Measurements from ENCODE around the gene PCNX1. TPM values are rescaled to one million over a fixed set of nuclear protein-coding genes. Genes with fewer than 3 reads are reported as not detected.
A peak's percentile ranks its signal among the peaks of the same experiment; 100 is the strongest.

PCNX1 gene
- total and polyA plus RNA-seq, 5 donors from 2014 or later, result 16.4 to 202 (median 21.1) TPM

GRCh38 chr14:71108398-71109119 lies 201.3 kb downstream of the PCNX1 start:
- H3K27me3 ChIP-seq (ENCODE audit: control insufficient read depth, insufficient read depth, low read length), result no peaks in the 10 kb centered on the region
- Mint-ChIP-seq H3K4me3 (no peak overlapping the region), H3K27me3 (no peaks in the 10 kb centered on the region), H3K9me3 (no peaks in the 10 kb centered on the region), H3K27ac (peak overlapping the region in 2 of 3 donors; percentile 49 to 50), H3K36me3 (peaks cover 42% of the 10 kb centered on the region), H3K4me1 (peaks cover 3 to 9% (median 6%) of the 10 kb centered on the region in 4 donors)
- no peaks in the 10 kb centered on the region for H3K4me1 ChIP-seq (ENCODE audit: control insufficient read depth, insufficient read depth, low read length, poor library complexity, severe bottlenecking)
- H3K4me3 ChIP-seq (ENCODE audit: low read depth, low read length), result no peak overlapping the region
- no peak for ATAC-seq (ENCODE audit: low read depth in 2 of 2)
- H3K36me3 ChIP-seq (ENCODE audit: control insufficient read depth, insufficient read depth, low read length), result peaks cover 86% of the 10 kb centered on the region
- DNase-seq, result no peak
- no peaks in the 10 kb centered on the region for H3K9me3 ChIP-seq (ENCODE audit: control insufficient read depth in 2 of 2, low read length in 2 of 2)
- no peak overlapping the region for H3K27ac ChIP-seq (ENCODE audit: insufficient read depth, low read length, poor library complexity, severe bottlenecking)

- Mint-ChIP-seq H3K27me3 (no peaks in the 10 kb centered on the region), H3K36me3 (peaks cover 22% of the 10 kb centered on the region), H3K4me1 (peaks cover 0 to 16% (median 4%) of the 10 kb centered on the region in 4 donors), H3K27ac (no peak overlapping the region), H3K4me3 (no peak overlapping the region), H3K9me3 (no peaks in the 10 kb centered on the region)
- no peak for ATAC-seq (ENCODE audit: low read depth in 2 of 2)
- Histone ChIP-seq H3K4me3 (ENCODE audit: low read depth, low read length) (no peak overlapping the region), H3K27ac (ENCODE audit: insufficient read depth, low read length, poor library complexity, severe bottlenecking) (no peak overlapping the region), H3K9me3 (ENCODE audit: control insufficient read depth in 2 of 2, low read length in 2 of 2) (no peaks in the 10 kb centered on the region), H3K27me3 (ENCODE audit: control insufficient read depth, insufficient read depth, low read length) (no peaks in the 10 kb centered on the region), H3K4me1 (ENCODE audit: control insufficient read depth, insufficient read depth, low read length, poor library complexity, severe bottlenecking) (no peaks in the 10 kb centered on the region), H3K36me3 (ENCODE audit: control insufficient read depth, insufficient read depth, low read length) (peaks cover 56% of the 10 kb centered on the region)
- DNase-seq, result no peak
These were observed 206.1 kb downstream of the PCNX1 start for GRCh38 chr14:71113376-71113775.

- Mint-ChIP-seq H3K36me3 (peaks cover 17% of the 10 kb centered on the region), H3K27ac (no peak overlapping the region), H3K4me1 (peaks cover 0 to 16% (median 3%) of the 10 kb centered on the region in 4 donors), H3K4me3 (no peak overlapping the region), H3K27me3 (no peaks in the 10 kb centered on the region), H3K9me3 (no peaks in the 10 kb centered on the region)
- ATAC-seq (ENCODE audit: low read depth in 2 of 2) (no peak), DNase-seq (no peak)
- Histone ChIP-seq H3K4me1 (ENCODE audit: control insufficient read depth, insufficient read depth, low read length, poor library complexity, severe bottlenecking) (no peaks in the 10 kb centered on the region), H3K27me3 (ENCODE audit: control insufficient read depth, insufficient read depth, low read length) (no peaks in the 10 kb centered on the region), H3K9me3 (ENCODE audit: control insufficient read depth in 2 of 2, low read length in 2 of 2) (no peaks in the 10 kb centered on the region), H3K27ac (ENCODE audit: insufficient read depth, low read length, poor library complexity, severe bottlenecking) (no peak overlapping the region), H3K36me3 (ENCODE audit: control insufficient read depth, insufficient read depth, low read length) (peaks cover 45% of the 10 kb centered on the region), H3K4me3 (ENCODE audit: low read depth, low read length) (no peak overlapping the region)
These were observed 207.3 kb downstream of the PCNX1 start for GRCh38 chr14:71114565-71114964.

GRCh38 chr14:71115306-71115705 lies 208.0 kb downstream of the PCNX1 start:
- Mint-ChIP-seq H3K27ac (no peak overlapping the region), H3K9me3 (no peaks in the 10 kb centered on the region), H3K4me3 (no peak overlapping the region), H3K36me3 (peaks cover 11% of the 10 kb centered on the region), H3K27me3 (no peaks in the 10 kb centered on the region), H3K4me1 (peaks cover 0 to 16% (median 3%) of the 10 kb centered on the region in 4 donors)
- ATAC-seq (ENCODE audit: low read depth in 2 of 2) (no peak), DNase-seq (no peak)
- H3K4me3 ChIP-seq (ENCODE audit: low read depth, low read length), result no peak overlapping the region
- no peaks in the 10 kb centered on the region for H3K27me3 ChIP-seq (ENCODE audit: control insufficient read depth, insufficient read depth, low read length)
- H3K27ac ChIP-seq (ENCODE audit: insufficient read depth, low read length, poor library complexity, severe bottlenecking), result no peak overlapping the region
- no peaks in the 10 kb centered on the region for H3K9me3 ChIP-seq (ENCODE audit: control insufficient read depth in 2 of 2, low read length in 2 of 2)
- no peaks in the 10 kb centered on the region for H3K4me1 ChIP-seq (ENCODE audit: control insufficient read depth, insufficient read depth, low read length, poor library complexity, severe bottlenecking)
- peaks cover 38% of the 10 kb centered on the region for H3K36me3 ChIP-seq (ENCODE audit: control insufficient read depth, insufficient read depth, low read length)

- ATAC-seq (ENCODE audit: low read depth in 2 of 2), result no peak
- Mint-ChIP-seq H3K27me3 (no peaks in the 10 kb centered on the region), H3K4me1 (peaks cover 0 to 16% (median 3%) of the 10 kb centered on the region in 4 donors), H3K9me3 (no peaks in the 10 kb centered on the region), H3K27ac (no peak overlapping the region), H3K36me3 (peaks cover 11% of the 10 kb centered on the region), H3K4me3 (no peak overlapping the region)
- Histone ChIP-seq H3K36me3 (ENCODE audit: control insufficient read depth, insufficient read depth, low read length) (peaks cover 31% of the 10 kb centered on the region), H3K9me3 (ENCODE audit: control insufficient read depth in 2 of 2, low read length in 2 of 2) (no peaks in the 10 kb centered on the region), H3K4me3 (ENCODE audit: low read depth, low read length) (no peak overlapping the region), H3K27ac (ENCODE audit: insufficient read depth, low read length, poor library complexity, severe bottlenecking) (no peak overlapping the region), H3K4me1 (ENCODE audit: control insufficient read depth, insufficient read depth, low read length, poor library complexity, severe bottlenecking) (no peaks in the 10 kb centered on the region), H3K27me3 (ENCODE audit: control insufficient read depth, insufficient read depth, low read length) (no peaks in the 10 kb centered on the region)
- no peak for DNase-seq
These were observed 208.7 kb downstream of the PCNX1 start for GRCh38 chr14:71115821-71116567.

DNA sequence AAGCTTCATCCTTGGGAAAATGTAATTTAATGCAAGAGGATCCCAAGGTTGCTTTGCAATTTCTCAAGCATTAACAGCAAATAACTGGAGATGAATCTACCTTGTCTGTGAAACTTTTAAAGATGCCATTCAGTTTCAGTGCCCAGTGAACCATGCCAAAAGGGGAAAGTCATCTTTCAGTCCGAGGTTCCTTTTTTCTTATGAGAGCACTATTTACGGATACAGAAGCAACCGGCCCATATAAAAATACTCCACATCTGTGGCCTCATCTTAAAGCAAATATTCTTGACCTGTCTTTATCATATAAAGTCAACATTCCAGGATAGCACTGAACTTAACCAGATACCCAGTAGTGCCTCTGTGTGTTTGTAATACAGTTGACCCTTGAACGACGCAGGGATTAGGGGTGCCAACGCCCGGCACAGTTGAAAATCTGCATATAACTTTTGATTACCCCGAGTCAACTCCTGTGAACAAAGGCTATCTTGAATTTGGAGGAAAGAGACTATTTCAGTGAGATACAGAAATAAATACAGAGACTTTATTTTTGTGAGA lies 209.4 kb downstream of the PCNX1 start:
- H3K27ac Mint-ChIP-seq, result peak overlapping the region in 2 of 3 donors; percentile 22 to 78
- H3K4me3 ChIP-seq (ENCODE audit: low read depth, low read length), result no peak overlapping the region
- no peaks in the 10 kb centered on the region for H3K4me1 ChIP-seq (ENCODE audit: control insufficient read depth, insufficient read depth, low read length, poor library complexity, severe bottlenecking)
- H3K27me3 Mint-ChIP-seq, result no peaks in the 10 kb centered on the region
- H3K36me3 Mint-ChIP-seq, result peaks cover 11% of the 10 kb centered on the region
- H3K9me3 Mint-ChIP-seq, result no peaks in the 10 kb centered on the region
- H3K4me1 Mint-ChIP-seq, result peaks cover 0 to 16% (median 3%) of the 10 kb centered on the region in 4 donors
- peak overlapping the region in 1 of 4 donors; percentile 22 for H3K4me3 Mint-ChIP-seq
- DNase-seq, result no peak
- peaks cover 24% of the 10 kb centered on the region for H3K36me3 ChIP-seq (ENCODE audit: control insufficient read depth, insufficient read depth, low read length)
- ATAC-seq (ENCODE audit: low read depth in 2 of 2), result no peak
- H3K9me3 ChIP-seq (ENCODE audit: control insufficient read depth in 2 of 2, low read length in 2 of 2), result no peaks in the 10 kb centered on the region
- no peaks in the 10 kb centered on the region for H3K27me3 ChIP-seq (ENCODE audit: control insufficient read depth, insufficient read depth, low read length)
- H3K27ac ChIP-seq (ENCODE audit: insufficient read depth, low read length, poor library complexity, severe bottlenecking), result no peak overlapping the region

DNA sequence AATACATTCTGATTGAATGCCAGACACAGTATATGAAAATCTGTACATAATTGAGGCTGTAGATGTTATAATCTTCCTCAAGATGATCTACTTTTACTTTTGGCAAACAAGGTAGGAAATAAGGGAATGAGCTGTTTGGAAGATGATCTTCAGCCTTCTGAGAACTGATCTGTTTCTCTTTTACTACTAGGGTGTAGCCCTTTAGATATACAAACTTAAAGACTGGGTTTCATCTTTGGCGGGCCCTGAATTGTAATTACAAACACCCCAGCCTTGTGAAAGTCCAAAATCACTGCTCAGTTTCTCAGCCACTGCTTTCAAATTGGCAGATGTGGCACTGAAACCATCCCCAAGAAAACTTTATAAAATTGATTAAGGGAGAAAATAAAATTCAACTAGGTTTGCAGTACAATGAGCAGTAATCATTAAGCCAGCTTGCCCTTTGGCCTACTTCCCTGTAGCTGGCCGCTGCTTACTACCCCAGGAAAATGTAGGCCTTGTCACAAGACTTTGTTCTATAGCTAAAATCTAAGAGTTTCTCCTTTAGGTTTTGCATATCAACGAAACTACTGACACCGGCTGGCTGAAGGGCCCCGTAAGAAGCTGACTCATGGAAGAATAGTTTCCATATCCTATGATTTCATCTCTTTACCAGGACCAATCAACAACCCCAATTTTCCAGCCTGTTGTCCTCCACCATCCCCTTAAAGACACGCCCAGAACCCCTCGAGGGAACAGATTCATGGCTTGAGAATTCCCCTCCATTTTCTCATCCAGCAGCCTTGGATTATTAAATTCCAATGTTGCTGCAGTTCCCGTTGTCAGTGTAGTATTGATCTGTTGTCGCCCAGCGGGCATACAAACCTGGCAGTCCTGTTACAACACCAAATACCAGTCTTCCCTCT lies 210.8 kb downstream of the PCNX1 start:
- H3K36me3 ChIP-seq (ENCODE audit: control insufficient read depth, insufficient read depth, low read length), result peaks cover 17% of the 10 kb centered on the region
- ATAC-seq (ENCODE audit: low read depth in 2 of 2) (no peak), DNase-seq (no peak)
- no peak overlapping the region for H3K4me3 ChIP-seq (ENCODE audit: low read depth, low read length)
- no peak overlapping the region for H3K4me3 Mint-ChIP-seq
- peaks cover 4 to 16% (median 5%) of the 10 kb centered on the region in 4 donors for H3K4me1 Mint-ChIP-seq
- no peaks in the 10 kb centered on the region for H3K9me3 Mint-ChIP-seq
- H3K4me1 ChIP-seq (ENCODE audit: control insufficient read depth, insufficient read depth, low read length, poor library complexity, severe bottlenecking), result no peaks in the 10 kb centered on the region
- H3K27ac ChIP-seq (ENCODE audit: insufficient read depth, low read length, poor library complexity, severe bottlenecking), result no peak overlapping the region
- no peaks in the 10 kb centered on the region for H3K27me3 Mint-ChIP-seq
- no peaks in the 10 kb centered on the region for H3K27me3 ChIP-seq (ENCODE audit: control insufficient read depth, insufficient read depth, low read length)
- no peaks in the 10 kb centered on the region for H3K9me3 ChIP-seq (ENCODE audit: control insufficient read depth in 2 of 2, low read length in 2 of 2)
- H3K27ac Mint-ChIP-seq, result peak overlapping the region; percentile 48 to 84 (median 59)
- peaks cover 11% of the 10 kb centered on the region for H3K36me3 Mint-ChIP-seq

Data from CD4-positive, CD25-positive, alpha-beta regulatory T cell (primary cell).